ENCODE results near the gene SCAMP2.

DNA sequence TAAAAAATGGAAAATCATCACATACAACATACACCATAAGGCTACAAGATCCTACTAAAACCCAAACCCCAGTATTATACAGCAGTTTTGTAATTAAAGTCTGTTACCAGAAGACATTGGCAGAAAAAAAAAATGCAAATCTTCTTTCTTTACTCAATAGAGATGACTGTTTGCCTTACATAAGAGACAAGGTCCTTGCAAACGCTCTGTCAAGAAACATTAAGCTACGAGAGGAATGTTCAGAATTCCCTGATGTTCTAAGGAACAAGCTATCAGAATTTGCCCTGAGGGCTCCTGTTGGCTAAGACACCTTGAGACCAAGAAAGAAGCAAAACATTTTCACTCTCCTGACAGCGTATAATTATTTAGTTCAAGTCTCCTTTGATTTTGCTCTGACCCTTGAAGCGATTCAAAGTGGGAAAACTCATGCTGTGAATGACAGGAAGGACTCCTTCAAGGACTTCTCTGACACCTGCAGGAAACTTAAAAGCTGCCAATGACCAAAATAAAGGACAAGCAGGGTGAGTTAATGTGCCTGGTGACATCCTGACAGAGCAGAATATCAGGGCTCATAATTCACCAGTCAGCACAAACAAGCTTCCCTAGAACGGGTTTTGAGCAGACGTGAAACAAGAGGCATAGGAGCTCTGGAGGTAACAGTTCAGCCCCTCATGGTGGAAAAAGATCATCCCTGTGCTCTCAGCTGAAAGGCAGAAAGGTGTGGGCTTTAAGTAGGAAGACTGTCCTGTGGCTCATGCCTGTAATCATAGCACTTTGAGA lies 2.5 kb downstream of the SCAMP2 start:
- TF ChIP-seq, protein P1, sequence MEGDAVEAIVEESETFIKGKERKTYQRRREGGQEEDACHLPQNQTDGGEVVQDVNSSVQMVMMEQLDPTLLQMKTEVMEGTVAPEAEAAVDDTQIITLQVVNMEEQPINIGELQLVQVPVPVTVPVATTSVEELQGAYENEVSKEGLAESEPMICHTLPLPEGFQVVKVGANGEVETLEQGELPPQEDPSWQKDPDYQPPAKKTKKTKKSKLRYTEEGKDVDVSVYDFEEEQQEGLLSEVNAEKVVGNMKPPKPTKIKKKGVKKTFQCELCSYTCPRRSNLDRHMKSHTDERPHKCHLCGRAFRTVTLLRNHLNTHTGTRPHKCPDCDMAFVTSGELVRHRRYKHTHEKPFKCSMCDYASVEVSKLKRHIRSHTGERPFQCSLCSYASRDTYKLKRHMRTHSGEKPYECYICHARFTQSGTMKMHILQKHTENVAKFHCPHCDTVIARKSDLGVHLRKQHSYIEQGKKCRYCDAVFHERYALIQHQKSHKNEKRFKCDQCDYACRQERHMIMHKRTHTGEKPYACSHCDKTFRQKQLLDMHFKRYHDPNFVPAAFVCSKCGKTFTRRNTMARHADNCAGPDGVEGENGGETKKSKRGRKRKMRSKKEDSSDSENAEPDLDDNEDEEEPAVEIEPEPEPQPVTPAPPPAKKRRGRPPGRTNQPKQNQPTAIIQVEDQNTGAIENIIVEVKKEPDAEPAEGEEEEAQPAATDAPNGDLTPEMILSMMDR (IDR thresholded peaks at IDR 0.05; ENCODE audit: insufficient read depth, low read depth, low read length) = no peak
- TF ChIP-seq EZH2 (IDR thresholded peaks at IDR 0.05; ENCODE audit: insufficient read depth, low read length) = no peak

Measured in astrocyte (in vitro differentiated cells and primary cell).